Central memory CD8-positive, alpha-beta T cell (primary cell): Measurements from ENCODE around the gene LRRC23.

ENCODE experiments used
- ATAC-seq: fragments of 150-1000 bp; cut with Tn5 transposase; replicated peaks from 2 replicates; pipeline ENCODE4 v1.10.0; 2022; ENCODE audit warnings: mild to moderate bottlenecking, moderate FRiP score, moderate number of reproducible peaks; ENCODE audit not compliant: poor library complexity, severe bottlenecking; ENCODE audit errors: extremely low read depth
- DNase-seq, 2 donors: peaks; one replicate each; pipeline ENCODE4 v3.0.0; 2021; ENCODE audit warnings: low spot score in 2 of 2
- H3K27ac Mint-ChIP-seq: one replicate; pipeline ENCODE4 v1.8.0; 2022; ENCODE audit warnings: low read depth, mild to moderate bottlenecking, moderate library complexity, mixed read lengths
- H3K27me3 Mint-ChIP-seq: one replicate; pipeline ENCODE4 v1.8.0; 2022; ENCODE audit warnings: mixed read lengths
- H3K36me3 Mint-ChIP-seq: one replicate; pipeline ENCODE4 v1.8.0; 2022; ENCODE audit warnings: mild to moderate bottlenecking, moderate library complexity, mixed read lengths; ENCODE audit not compliant: insufficient read depth
- H3K4me1 Mint-ChIP-seq: one replicate; pipeline ENCODE4 v1.8.0; 2022; ENCODE audit warnings: mixed read lengths
- H3K4me3 Mint-ChIP-seq: one replicate; pipeline ENCODE4 v1.8.0; 2022; ENCODE audit warnings: mild to moderate bottlenecking, moderate library complexity, mixed read lengths
- H3K9me3 Mint-ChIP-seq: one replicate; pipeline ENCODE4 v1.8.0; 2022; ENCODE audit warnings: mixed read lengths

LRRC23 gene

DNA sequence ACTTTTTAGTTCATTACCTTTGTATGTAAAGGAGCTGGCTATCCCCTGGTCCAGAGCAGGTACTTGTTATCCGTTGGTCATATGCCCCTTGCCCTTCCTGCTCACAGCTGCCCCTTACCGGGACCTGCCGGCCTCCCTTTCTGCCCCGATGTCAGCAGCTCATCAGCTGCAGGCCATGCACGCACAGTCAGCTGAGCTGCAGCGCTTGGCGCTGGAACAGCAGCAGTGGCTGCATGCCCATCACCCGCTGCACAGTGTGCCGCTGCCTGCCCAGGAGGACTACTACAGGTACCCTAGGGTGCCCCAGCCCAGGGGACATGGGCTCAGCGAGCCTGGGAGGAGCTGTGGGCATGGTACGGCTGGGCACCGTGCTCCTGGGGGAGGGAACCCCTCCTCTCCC lies 36.6 kb downstream of the LRRC23 start:
- H3K36me3 Mint-ChIP-seq: peaks cover 28% of the 10 kb centered on the region
- ATAC-seq (no peak), DNase-seq (no peak)
- no peaks in the 10 kb centered on the region for H3K27me3 Mint-ChIP-seq
- no peak overlapping the region for H3K4me3 Mint-ChIP-seq
- no peaks in the 10 kb centered on the region for H3K9me3 Mint-ChIP-seq
- peaks cover 59% of the 10 kb centered on the region for H3K4me1 Mint-ChIP-seq
- peak overlapping the region; percentile 67 for H3K27ac Mint-ChIP-seq

DNA sequence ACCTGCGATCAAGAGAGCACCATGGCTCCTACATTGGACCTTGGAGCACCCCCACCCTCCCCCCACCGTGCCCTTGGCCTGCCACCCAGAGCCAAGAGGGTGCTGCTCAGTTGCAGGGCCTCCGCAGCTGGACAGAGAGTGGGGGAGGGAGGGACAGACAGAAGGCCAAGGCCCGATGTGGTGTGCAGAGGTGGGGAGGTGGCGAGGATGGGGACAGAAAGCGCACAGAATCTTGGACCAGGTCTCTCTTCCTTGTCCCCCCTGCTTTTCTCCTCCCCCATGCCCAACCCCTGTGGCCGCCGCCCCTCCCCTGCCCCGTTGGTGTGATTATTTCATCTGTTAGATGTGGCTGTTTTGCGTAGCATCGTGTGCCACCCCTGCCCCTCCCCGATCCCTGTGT lies 37.2 kb downstream of the LRRC23 start:
- Mint-ChIP-seq H3K9me3 (no peaks in the 10 kb centered on the region), H3K4me1 (peaks cover 59% of the 10 kb centered on the region), H3K27ac (peak overlapping the region; percentile 99), H3K27me3 (no peaks in the 10 kb centered on the region), H3K36me3 (peaks cover 28% of the 10 kb centered on the region), H3K4me3 (no peak overlapping the region)
- ATAC-seq (no peak), DNase-seq (no peak)

DNA sequence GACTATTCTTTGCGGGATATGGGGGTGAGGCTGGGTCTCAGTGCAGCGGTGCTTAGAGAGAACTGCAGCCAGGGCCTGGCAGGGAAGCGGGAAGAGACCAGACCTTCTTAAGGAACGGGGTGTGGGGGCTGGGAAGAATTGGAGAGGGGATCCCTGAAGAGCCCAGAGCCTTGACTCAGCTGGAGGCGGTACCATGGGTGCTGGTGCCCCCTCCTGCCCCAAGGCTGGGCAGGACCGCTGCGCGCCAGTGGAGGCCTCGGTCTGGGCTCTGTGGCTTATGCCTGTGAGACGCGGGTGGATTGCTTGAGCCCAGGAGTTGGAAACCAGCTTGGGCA lies 37.7 kb downstream of the LRRC23 start:
- Mint-ChIP-seq H3K4me1 (peaks cover 61% of the 10 kb centered on the region), H3K27me3 (no peaks in the 10 kb centered on the region), H3K9me3 (no peaks in the 10 kb centered on the region), H3K36me3 (peaks cover 27% of the 10 kb centered on the region), H3K27ac (peak overlapping the region; percentile 99), H3K4me3 (peak overlapping the region; percentile 98)
- no peak for DNase-seq
- ATAC-seq: no peak

DNA sequence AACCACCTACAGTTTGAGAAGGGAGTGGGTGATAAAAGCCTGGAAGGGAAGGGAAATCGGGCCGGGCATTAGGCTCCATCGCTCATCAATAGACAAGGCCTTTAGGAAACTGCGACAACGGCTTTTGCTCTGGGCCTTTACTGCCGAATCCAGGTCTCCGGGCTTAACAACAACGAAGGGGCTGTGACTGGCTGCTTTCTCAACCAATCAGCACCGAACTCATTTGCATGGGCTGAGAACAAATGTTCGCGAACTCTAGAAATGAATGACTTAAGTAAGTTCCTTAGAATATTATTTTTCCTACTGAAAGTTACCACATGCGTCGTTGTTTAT lies 38.7 kb downstream of the LRRC23 start:
- peak overlapping the region; percentile 98 for H3K4me3 Mint-ChIP-seq
- H3K27me3 Mint-ChIP-seq: no peaks in the 10 kb centered on the region
- H3K4me1 Mint-ChIP-seq: peaks cover 65% of the 10 kb centered on the region
- ATAC-seq (peak; percentile 68), DNase-seq (peak in 1 of 2 donors; percentile 81)
- H3K9me3 Mint-ChIP-seq: no peaks in the 10 kb centered on the region
- H3K27ac Mint-ChIP-seq: peak overlapping the region; percentile 99
- peaks cover 26% of the 10 kb centered on the region for H3K36me3 Mint-ChIP-seq

DNA sequence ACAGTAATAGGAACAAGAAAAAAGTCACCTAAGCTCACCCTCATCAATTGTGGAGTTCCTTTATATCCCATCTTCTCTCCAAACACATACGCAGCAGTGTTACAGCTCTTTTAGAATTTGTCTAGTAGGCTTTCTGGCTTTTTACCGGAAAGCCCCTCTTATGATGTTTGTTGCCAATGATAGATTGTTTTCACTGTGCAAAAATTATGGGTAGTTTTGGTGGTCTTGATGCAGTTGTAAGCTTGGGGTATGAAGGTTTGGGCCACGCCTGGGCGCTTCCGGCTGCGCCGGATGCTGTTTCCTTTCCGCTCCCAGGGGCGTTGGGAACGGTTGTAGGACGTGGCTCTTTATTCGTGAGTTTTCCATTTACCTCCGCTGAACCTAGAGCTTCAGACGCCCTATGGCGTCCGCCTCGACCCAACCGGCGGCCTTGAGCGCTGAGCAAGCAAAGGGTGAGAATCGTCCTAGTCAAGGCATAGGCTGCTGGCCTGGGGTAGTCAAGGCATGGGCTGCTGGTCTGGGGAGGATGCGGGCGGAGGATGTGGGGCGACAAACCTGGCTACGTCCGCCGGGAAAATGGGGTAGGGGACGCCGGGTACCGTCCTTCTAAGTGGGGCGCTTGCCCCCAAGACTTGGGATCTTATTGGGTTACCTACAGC lies 39.2 kb downstream of the LRRC23 start, which contains the start of the genes C12orf57 and RNU7-1:
C12orf57 (plus strand) TSS at position 301 of the 659 bp plus-strand sequence; CDS start at position 401, 100 bp downstream.
RNU7-1 (plus strand) TSS at position 95 of the 659 bp plus-strand sequence.
- ATAC-seq (peak; percentile 69), DNase-seq (peak in 1 of 2 donors; percentile 69)
- Mint-ChIP-seq H3K4me1 (peaks cover 70% of the 10 kb centered on the region), H3K36me3 (peaks cover 26% of the 10 kb centered on the region), H3K4me3 (peak within 1 kb of the TSS; percentile 98), H3K9me3 (no peaks in the 10 kb centered on the region), H3K27me3 (no peaks in the 10 kb centered on the region), H3K27ac (peak within 1 kb of the TSS; percentile 99)

DNA sequence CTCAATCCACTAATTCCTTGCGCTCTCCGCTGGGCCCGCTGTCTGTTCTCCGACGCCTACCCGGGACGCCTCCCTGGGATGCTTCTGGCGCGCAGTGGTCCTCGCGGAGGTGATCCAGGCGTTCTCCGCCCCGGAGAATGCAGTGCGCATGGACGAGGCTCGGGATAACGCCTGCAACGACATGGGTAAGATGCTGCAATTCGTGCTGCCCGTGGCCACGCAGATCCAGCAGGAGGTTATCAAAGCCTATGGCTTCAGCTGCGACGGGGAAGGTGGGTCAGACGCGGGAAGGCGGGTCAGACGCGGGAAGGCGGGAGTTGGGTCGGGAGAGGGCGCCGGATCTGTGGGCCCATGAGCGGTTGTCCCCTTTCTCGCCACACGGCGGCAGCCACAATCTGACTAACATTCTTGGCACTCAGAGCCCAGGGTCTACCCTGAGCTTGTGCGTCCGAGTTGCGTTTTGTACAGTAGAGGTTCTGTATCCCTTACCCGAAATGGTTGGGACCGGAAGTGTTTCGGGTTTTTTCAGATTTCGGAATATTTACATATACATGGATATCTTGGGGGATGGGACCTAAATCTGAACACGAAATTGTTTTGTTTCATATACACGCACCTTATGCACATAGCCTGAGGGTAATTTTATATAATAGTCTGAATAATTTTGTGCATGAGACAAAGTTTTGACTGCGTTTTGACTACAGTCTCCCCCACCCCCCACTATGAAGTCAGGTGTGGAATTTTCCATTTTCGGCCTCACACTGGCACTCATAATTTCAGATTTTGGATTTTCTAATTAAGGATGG lies 40.0 kb downstream of the LRRC23 start:
- Mint-ChIP-seq H3K9me3 (no peaks in the 10 kb centered on the region), H3K4me3 (peak overlapping the region; percentile 98), H3K27ac (peak overlapping the region; percentile 99), H3K4me1 (peaks cover 71% of the 10 kb centered on the region), H3K27me3 (no peaks in the 10 kb centered on the region), H3K36me3 (peaks cover 31% of the 10 kb centered on the region)
- peak; percentile 77 to 78 for DNase-seq
- ATAC-seq: peak; percentile 58

DNA sequence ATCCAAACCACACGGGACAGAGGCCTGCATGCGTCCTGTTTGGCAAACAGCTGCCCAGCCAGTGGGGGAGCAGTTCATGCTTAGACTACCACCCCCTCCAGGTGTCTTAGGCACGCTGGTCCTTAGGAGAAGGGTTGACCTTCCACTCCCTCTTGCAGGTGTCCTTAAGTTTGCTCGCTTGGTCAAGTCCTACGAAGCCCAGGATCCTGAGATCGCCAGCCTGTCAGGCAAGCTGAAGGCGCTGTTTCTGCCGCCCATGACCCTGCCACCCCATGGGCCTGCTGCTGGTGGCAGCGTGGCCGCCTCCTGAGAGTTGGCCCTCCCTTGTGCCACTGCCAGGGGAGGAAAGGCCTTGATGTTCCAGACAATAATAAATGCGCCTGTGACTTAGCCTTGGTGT lies 41.0 kb downstream of the LRRC23 start:
- Mint-ChIP-seq H3K27ac (peak overlapping the region; percentile 99), H3K27me3 (no peaks in the 10 kb centered on the region), H3K4me1 (peaks cover 81% of the 10 kb centered on the region), H3K9me3 (no peaks in the 10 kb centered on the region), H3K4me3 (peak overlapping the region; percentile 98), H3K36me3 (peaks cover 32% of the 10 kb centered on the region)
- DNase-seq (no peak), ATAC-seq (no peak)

DNA sequence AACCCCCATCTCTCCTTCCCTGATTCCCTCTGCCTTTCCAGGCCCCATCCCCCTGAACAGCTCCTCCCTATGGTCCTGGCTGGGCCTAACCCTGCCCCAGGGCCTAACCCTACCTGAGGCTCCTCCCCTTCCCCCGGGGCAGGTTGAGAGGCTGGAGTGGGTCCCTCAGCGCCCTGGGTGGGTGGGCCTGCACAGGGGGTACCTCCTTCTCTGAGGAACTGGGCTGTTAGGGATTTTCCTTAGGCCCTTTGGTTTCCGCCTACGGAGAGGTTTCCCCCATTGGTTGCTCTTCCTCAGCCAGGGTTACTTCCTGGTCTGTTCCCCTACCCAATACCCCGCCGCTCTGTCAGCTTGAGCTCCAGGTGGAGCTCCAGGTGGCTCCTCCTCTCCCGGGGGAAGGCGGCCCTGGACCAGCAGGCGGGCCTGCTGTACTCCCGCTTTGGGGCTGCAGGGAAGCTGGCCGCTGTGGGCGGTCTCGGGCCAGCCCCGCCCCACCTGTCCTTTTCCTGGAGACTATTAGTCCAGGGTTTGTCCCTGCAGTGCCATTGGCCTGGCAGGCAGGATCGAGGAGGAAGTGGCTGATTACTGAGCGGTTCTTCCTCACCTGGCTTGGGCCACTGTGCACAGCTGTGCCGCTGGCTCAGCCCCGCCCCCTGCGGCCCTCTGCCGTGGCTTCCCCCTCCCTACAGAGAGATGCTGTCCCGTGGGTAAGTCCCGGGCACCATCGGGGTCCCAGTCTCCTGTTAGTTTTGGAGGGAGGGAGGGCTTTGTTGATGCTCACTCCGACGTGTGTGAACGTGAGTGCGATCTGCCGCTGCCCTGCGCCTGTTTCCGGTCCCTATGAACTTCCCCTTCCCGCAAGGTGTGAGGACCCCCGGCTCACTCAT lies 41.7 kb downstream of the LRRC23 start:
- no peaks in the 10 kb centered on the region for H3K27me3 Mint-ChIP-seq
- H3K4me1 Mint-ChIP-seq: peaks cover 86% of the 10 kb centered on the region
- peak overlapping the region; percentile 99 for H3K27ac Mint-ChIP-seq
- no peak for DNase-seq
- no peaks in the 10 kb centered on the region for H3K9me3 Mint-ChIP-seq
- H3K36me3 Mint-ChIP-seq: peaks cover 36% of the 10 kb centered on the region
- no peak for ATAC-seq
- peak overlapping the region; percentile 98 for H3K4me3 Mint-ChIP-seq

DNA sequence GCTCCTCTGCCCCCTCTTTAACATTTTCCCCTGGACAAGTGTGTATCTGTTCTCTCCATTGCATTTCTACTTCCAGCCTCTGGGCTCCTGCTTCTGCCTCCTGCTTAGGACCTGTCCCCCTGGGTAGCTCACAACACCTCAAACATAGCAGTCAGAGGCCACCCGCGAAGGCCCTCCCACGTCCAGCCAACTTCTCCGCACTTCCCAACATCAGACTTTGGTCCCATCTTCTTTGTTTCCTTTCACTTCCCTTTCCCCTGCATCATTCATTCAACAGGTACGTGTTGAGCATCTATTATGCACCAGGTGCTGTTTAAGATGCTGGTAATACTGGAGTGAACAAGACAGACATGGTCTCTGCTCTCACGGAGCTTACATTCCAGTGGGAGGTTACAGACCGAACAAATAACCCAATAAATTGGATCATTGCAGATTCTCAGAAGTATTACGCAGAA lies 42.3 kb downstream of the LRRC23 start:
- H3K36me3 Mint-ChIP-seq: peaks cover 36% of the 10 kb centered on the region
- H3K27me3 Mint-ChIP-seq: no peaks in the 10 kb centered on the region

DNA sequence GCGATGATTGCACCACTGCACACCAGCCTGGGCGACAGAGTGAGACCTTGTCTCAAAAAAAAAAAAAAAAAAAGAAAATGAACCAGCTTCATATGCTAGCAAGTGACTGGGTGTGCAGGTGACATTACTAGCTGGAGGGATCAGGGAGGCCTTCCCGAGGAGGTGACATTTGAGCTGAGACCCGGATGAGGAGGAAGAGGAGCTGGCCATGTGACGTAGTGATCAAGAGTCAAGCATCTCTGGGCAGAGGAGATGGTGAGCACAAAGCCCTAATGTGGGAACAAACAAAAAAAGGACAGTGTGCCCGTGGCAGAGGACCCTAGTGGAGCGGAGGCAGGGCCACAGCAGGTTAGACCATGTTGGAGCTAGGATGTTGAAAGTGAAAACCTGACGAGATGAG lies 43.0 kb downstream of the LRRC23 start:
- peak overlapping the region; percentile 98 for H3K4me3 Mint-ChIP-seq

More for the DNA sequence above, 42.3 kb downstream of the LRRC23 start:
- peak overlapping the region; percentile 98 for H3K4me3 Mint-ChIP-seq
- no peaks in the 10 kb centered on the region for H3K9me3 Mint-ChIP-seq
- H3K27ac Mint-ChIP-seq: peak overlapping the region; percentile 99
- H3K4me1 Mint-ChIP-seq: peaks cover 90% of the 10 kb centered on the region
- ATAC-seq (no peak), DNase-seq (no peak)

DNA sequence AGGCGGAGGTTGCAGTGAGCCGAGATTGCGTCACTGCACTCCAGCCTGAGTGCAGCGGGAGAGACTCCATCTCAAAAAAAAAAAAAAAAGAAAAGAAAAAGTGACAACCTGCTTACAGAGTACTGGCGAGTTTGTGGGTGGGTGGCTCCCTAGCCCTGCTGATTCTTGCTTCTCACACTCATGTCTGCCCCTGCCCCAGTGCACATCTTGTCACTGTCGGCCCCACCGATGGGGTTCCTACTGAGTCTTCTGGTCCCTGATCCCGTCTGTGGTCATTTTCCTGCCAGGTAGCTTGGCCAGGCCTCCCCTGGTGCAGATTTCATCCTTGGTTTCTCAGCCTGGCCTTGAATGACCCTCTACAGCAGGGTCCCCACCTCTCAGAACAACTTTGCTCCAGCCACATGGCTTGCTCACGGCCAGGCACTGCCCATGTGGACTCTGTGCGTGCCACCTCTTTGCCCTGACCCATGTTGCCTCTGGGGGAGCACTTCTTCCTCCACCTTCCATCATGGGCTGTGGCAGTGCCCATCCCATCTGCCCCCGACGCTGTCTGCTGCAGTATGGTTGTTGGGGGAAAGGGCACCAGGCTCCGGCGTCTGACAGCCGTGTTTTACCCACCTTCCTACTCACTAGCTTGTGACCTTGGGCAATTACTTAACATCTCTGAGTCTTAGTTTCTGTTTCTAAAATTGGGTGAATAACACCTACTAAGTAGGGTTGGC lies 44.4 kb downstream of the LRRC23 start:
- Mint-ChIP-seq H3K9me3 (no peaks in the 10 kb centered on the region), H3K4me3 (peak overlapping the region; percentile 98), H3K27me3 (no peaks in the 10 kb centered on the region), H3K4me1 (peaks cover 92% of the 10 kb centered on the region), H3K36me3 (peaks cover 41% of the 10 kb centered on the region), H3K27ac (peak overlapping the region; percentile 99)
- no peak for DNase-seq
- peak; percentile 22 for ATAC-seq

More for the DNA sequence above, 43.0 kb downstream of the LRRC23 start:
- DNase-seq (no peak), ATAC-seq (no peak)
- H3K4me1 Mint-ChIP-seq: peaks cover 91% of the 10 kb centered on the region
- H3K27ac Mint-ChIP-seq: peak overlapping the region; percentile 99
- no peaks in the 10 kb centered on the region for H3K9me3 Mint-ChIP-seq
- H3K36me3 Mint-ChIP-seq: peaks cover 39% of the 10 kb centered on the region
- no peaks in the 10 kb centered on the region for H3K27me3 Mint-ChIP-seq

DNA sequence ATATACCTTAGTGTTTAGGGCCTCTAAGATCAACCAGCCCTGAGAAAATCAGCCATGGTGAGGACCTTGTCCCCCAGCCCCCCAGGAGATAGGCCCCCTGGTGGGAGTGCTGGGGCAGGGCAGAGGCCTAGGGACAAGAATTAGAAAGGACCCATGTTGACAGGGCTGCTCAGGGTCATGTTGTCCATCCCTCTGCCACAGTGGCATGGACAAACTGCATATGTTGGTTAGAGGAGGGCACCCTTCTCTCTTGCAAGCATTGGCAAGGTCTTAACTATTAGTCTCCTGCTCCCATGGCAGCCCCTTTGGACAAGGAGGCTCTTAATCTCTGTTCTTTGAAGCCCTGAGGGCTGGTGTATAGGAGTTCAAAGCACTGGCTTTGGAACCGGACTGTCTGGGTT lies 45.8 kb downstream of the LRRC23 start:
- Mint-ChIP-seq H3K27ac (peak overlapping the region; percentile 99), H3K4me1 (peaks cover 92% of the 10 kb centered on the region), H3K36me3 (peaks cover 44% of the 10 kb centered on the region), H3K27me3 (no peaks in the 10 kb centered on the region), H3K9me3 (no peaks in the 10 kb centered on the region), H3K4me3 (peak overlapping the region; percentile 98)
- ATAC-seq (no peak), DNase-seq (no peak)
